ENCODE results near the gene INO80B. TPM values are rescaled to one million over a fixed set of nuclear protein-coding genes. Genes with fewer than 3 reads are reported as not detected.

Gene INO80B
- total and polyA plus RNA-seq, 9 of the 15 experiments (the other 6 are each of a cell fraction or from before 2014, with no cell fraction given), result 0.41 to 22.6 (median 9.0) TPM

DNA sequence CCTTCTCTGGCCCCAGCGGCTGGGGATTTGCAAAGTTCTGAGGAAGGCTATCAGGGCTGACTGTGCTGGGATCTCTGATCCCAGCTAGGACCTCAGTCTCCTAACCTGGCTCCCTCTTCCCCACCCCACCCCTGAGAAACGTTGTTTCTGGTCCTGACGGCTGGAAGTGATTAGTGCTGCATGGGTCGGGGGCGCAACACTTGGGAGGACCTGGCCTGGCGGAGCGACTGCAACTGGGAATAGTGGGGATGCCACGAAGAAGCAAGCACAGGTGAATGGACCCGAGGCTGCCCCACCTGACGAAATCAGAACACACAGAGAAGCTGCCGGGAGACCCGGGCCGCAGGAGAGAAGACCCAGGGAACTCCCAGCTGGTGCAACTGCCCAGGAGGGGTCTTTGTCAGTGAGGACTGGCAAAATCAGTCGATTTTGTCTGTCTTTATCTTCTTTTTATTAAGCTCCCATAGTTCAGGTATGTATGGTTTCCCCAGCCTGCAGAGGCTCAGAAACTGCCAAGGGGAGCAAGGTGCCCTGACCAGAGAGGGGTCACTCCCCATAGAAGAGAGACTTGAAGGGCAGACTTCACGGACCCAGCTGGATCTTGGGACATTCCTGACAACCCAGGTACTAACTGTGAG is 45.2 kb downstream of the INO80B start (continued):
- no peak for TF ChIP-seq POLR3A (IDR thresholded peaks at IDR 0.05; ENCODE audit: borderline replicate concordance, extremely low read depth, insufficient read depth, insufficient read length)
- TF ChIP-seq ARNT (IDR thresholded peaks at IDR 0.05), result no peak
- TF ChIP-seq, protein P1, sequence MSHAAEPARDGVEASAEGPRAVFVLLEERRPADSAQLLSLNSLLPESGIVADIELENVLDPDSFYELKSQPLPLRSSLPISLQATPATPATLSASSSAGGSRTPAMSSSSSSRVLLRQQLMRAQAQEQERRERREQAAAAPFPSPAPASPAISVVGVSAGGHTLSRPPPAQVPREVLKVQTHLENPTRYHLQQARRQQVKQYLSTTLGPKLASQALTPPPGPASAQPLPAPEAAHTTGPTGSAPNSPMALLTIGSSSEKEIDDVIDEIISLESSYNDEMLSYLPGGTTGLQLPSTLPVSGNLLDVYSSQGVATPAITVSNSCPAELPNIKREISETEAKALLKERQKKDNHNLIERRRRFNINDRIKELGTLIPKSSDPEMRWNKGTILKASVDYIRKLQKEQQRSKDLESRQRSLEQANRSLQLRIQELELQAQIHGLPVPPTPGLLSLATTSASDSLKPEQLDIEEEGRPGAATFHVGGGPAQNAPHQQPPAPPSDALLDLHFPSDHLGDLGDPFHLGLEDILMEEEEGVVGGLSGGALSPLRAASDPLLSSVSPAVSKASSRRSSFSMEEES (CRISPR knock-in tag; IDR thresholded peaks at IDR 0.05), result no peak
- no peak for TF ChIP-seq LCOR (CRISPR knock-in tag; IDR thresholded peaks at IDR 0.05)
- no peak for TF ChIP-seq KAT8 (IDR thresholded peaks at IDR 0.05; ENCODE audit: low read depth)

DNA sequence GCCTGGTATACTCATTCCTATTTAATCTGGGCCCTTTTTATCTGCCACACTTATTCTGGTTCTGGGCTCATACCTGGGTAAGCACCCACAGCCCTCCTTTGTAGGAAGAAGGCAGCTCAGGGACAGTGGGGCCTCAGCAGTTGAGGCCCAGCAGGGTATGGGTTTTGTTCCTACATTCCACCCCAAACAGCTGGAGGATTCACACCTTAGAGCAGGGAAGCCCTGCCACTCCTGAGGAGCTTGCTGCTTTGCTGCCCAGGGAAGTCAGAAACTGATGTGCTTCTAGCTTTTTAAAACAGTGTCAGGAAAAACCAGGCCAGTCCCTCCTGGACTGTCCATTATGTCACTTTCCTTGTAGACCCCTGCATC is 45.7 kb downstream of the INO80B start:
- no peak for TF ChIP-seq GATA2 (CRISPR knock-in tag; IDR thresholded peaks at IDR 0.05)
- TF ChIP-seq SMARCC2 (IDR thresholded peaks at IDR 0.05; ENCODE audit: low read depth), result no peak
- TF ChIP-seq ELF2 (CRISPR knock-in tag; IDR thresholded peaks at IDR 0.05), result no peak
- TF ChIP-seq, protein P2, sequence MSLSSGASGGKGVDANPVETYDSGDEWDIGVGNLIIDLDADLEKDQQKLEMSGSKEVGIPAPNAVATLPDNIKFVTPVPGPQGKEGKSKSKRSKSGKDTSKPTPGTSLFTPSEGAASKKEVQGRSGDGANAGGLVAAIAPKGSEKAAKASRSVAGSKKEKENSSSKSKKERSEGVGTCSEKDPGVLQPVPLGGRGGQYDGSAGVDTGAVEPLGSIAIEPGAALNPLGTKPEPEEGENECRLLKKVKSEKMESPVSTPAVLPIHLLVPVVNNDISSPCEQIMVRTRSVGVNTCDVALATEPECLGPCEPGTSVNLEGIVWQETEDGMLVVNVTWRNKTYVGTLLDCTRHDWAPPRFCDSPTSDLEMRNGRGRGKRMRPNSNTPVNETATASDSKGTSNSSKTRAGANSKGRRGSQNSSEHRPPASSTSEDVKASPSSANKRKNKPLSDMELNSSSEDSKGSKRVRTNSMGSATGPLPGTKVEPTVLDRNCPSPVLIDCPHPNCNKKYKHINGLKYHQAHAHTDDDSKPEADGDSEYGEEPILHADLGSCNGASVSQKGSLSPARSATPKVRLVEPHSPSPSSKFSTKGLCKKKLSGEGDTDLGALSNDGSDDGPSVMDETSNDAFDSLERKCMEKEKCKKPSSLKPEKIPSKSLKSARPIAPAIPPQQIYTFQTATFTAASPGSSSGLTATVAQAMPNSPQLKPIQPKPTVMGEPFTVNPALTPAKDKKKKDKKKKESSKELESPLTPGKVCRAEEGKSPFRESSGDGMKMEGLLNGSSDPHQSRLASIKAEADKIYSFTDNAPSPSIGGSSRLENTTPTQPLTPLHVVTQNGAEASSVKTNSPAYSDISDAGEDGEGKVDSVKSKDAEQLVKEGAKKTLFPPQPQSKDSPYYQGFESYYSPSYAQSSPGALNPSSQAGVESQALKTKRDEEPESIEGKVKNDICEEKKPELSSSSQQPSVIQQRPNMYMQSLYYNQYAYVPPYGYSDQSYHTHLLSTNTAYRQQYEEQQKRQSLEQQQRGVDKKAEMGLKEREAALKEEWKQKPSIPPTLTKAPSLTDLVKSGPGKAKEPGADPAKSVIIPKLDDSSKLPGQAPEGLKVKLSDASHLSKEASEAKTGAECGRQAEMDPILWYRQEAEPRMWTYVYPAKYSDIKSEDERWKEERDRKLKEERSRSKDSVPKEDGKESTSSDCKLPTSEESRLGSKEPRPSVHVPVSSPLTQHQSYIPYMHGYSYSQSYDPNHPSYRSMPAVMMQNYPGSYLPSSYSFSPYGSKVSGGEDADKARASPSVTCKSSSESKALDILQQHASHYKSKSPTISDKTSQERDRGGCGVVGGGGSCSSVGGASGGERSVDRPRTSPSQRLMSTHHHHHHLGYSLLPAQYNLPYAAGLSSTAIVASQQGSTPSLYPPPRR (CRISPR knock-in tag; IDR thresholded peaks at IDR 0.05; ENCODE audit: borderline replicate concordance), result no peak
- no peak for TF ChIP-seq MYBL2 (IDR thresholded peaks at IDR 0.05; ENCODE audit: low read depth)
- no peak for TF ChIP-seq MYBL2 (CRISPR knock-in tag; IDR thresholded peaks at IDR 0.05; ENCODE audit: borderline replicate concordance)
- peaks cover 7% of the 10 kb centered on the region; the same call in 2 of the 3 replicates for H3K36me3 ChIP-seq (ENCODE audit: control insufficient read depth, insufficient read depth, low read length)
- intact Hi-C loops (cut with micrococcal nuclease), result loop anchor here (5.0 kb wide), 1 partner anchor 72 kb away; no protein-coding TSS in a partner anchor
- ATAC-seq, result no peak
- in situ Hi-C loops (cut with MboI), result no loop called here
- H3K4me1 ChIP-seq (replicated peaks in 1 of 2; ENCODE audit: control insufficient read depth in 2 of 2, insufficient read depth in 2 of 2, low read length in 2 of 2), result peaks cover 24 to 56% of the 10 kb centered on the region in 2 experiments; a peak in 4 of 5 replicates
- no peaks in the 10 kb centered on the region for H3K9me3 ChIP-seq (replicated peaks; ENCODE audit: control insufficient read depth, insufficient read depth, low read depth, low read length)
- H2AFZ ChIP-seq (ENCODE audit: low read depth, low read length), result no peak overlapping the region
- H3K27me3 ChIP-seq (ENCODE audit: control insufficient read depth in 2 of 2, insufficient read depth in 2 of 2, low read length in 2 of 2), result no peaks in the 10 kb centered on the region
- H4K20me1 ChIP-seq (replicated peaks; ENCODE audit: control insufficient read depth, insufficient read depth, low read length), result no peaks in the 10 kb centered on the region
- ChIA-PET POLR2A (interaction anchor here (0.6 to 2.4 kb wide), 6 partner anchors 9 to 30 kb away, joined by 3 to 13 read pairs (median 4); partner anchors contain the start of genes CCDC142 and TTC31), CTCF (ENCODE audit: low intra/inter-chr PET ratio) (no interaction called here)
- no peaks in the 10 kb centered on the region for H3K9me1 ChIP-seq (ENCODE audit: control insufficient read depth, insufficient read depth, low read length)
- BruUV-seq (replicated peaks), result no TSS peak
- no peak overlapping the region for H3K4me3 ChIP-seq
- no peak overlapping the region for H3K4me2 ChIP-seq (ENCODE audit: insufficient read depth, low read length)
- no peak for FAIRE-seq
- no peak overlapping the region for H3K27ac ChIP-seq (ENCODE audit: extremely low read depth, low read depth, low read length)
- H3K79me2 ChIP-seq (ENCODE audit: control insufficient read depth, insufficient read depth, low read length), result peaks cover 30% of the 10 kb centered on the region
- no peak for DNase-seq (ENCODE audit: extremely low read depth in 1 of 4, low spot score in 3 of 4)
- H3K9ac ChIP-seq (ENCODE audit: insufficient read depth in 1 of 2, low read depth in 2 of 2, low read length in 2 of 2), result no peak overlapping the region

Measured in K562 (cell line).